ENCODE measurements around the gene RPS25. TPM values are rescaled to one million over a fixed set of nuclear protein-coding genes. Genes with fewer than 3 reads are reported as not detected.

The RPS25 gene
- polyA plus RNA-seq, 1 of the 3 experiments (the other 2 are of a cell fraction) = 2,688 TPM

DNA sequence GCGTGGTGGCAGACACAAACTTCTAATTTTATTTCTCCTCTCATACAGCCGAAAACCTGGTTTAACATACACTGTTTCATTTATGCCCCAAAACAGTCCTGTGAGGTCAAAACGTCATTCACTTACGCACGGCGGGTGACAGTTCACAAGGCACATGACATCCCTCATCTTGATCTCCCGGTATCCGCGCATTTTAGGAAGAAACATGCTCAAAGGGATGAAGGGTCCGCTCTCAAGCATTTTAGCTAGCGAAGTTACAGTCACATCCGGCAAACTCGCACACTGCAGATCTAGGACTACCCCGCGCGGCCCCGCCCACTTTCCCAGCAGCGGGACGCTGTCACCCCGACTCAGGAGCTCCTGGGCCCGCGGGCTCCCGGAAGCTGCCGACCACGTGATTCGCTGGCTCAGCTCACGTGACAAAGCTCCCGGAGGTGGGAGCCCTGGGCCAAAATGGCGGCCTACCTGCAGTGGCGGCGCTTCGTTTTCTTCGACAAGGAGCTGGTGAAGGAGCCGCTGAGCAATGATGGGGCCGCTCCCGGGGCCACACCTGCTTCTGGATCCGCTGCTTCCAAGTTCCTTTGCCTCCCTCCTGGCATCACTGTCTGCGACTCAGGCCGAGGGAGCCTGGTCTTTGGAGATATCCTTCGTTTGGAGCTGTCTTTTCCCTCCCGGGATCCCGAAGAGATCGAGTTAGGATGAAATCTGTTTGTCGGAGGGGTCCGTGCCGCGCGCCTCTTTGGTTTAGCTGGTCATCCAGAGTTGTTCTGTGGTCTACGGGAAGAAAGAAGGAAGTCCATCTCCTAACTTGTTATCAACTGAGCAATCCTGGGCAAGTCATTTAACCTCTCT is 49.5 kb upstream of the RPS25 start, which contains the start of gene VPS11:
VPS11 (plus strand) TSS at position 448 of the 852 bp plus-strand sequence; CDS start at position 454, 6 bp downstream.
- Histone ChIP-seq H3K36me3 (replicated peaks in 1 of 2; ENCODE audit: control insufficient read depth in 1 of 2, insufficient read depth in 2 of 2, low read length in 1 of 2) (peaks cover 18 to 20% of the 10 kb centered on the region in 2 experiments), H3K4me2 (peak within 1 kb of the TSS; percentile 89), H3K4me3 (ENCODE audit: low read depth in 2 of 2, low read length in 1 of 2) (peak within 1 kb of the TSS; percentile 83 to 95), H3K27ac (ENCODE audit: low read depth in 2 of 2, low read length in 1 of 2) (peak within 1 kb of the TSS; percentile 76 to 77), H4K20me1 (ENCODE audit: insufficient read depth) (no peaks in the 10 kb centered on the region), H2AFZ (ENCODE audit: low read depth) (peak within 1 kb of the TSS; percentile 93), H3K9me2 (no peaks in the 10 kb centered on the region), H3K79me2 (ENCODE audit: insufficient read depth) (peaks cover 39% of the 10 kb centered on the region), H3K4me1 (ENCODE audit: control insufficient read depth in 1 of 2, insufficient read depth in 2 of 2, low read depth in 1 of 2, low read length in 1 of 2) (peaks cover 5 to 6% of the 10 kb centered on the region in 2 experiments; a peak in 2 of 4 replicates), H3F3A (replicated peaks; ENCODE audit: insufficient read depth) (peaks cover 23% of the 10 kb centered on the region), H3K9me3 (no peaks in the 10 kb centered on the region), H3K9ac (peak within 1 kb of the TSS; percentile 96), H3K27me3 (ENCODE audit: insufficient read depth) (no peaks in the 10 kb centered on the region)
- DNase-seq = peak; percentile 97
- ChIA-PET POLR2A (interaction anchor here (1.1 to 1.8 kb wide), 8 partner anchors 11 to 48 kb away, joined by 3 to 21 read pairs (median 9); partner anchors contain the start of genes C2CD2L, HMBS, HYOU1 and TRAPPC4), CTCF (interaction anchor here (0.9 to 1.2 kb wide), 6 partner anchors 10 to 32 kb away, joined by 3 to 6 read pairs (median 4); partner anchors contain the start of gene HMBS)
- under 1% methylated on average over 34 of the region's 49 CpGs for WGBS (ENCODE audit: low lambda C conversion rate)
- TF ChIP-seq SIN3A (IDR thresholded peaks at IDR 0.05; ENCODE audit: borderline replicate concordance, low read depth, low read length) = peak; percentile 85; the same call in 1 of the 2 replicates
- no peak for TF ChIP-seq EZH2phosphoT487 (IDR thresholded peaks at IDR 0.05; ENCODE audit: borderline replicate concordance, low read depth)
- 0 out of 4 replicates have a peak, but pooled peaks of 1 of the 2 experiments have one; percentile 43 for TF ChIP-seq EP300 (IDR thresholded peaks at IDR 0.05; ENCODE audit: borderline replicate concordance in 1 of 2, low read depth in 1 of 2, low read length in 1 of 2)
- TF ChIP-seq ELF1 (IDR thresholded peaks at IDR 0.05) = peak; percentile 76
- no peak for TF ChIP-seq NFIC (IDR thresholded peaks at IDR 0.05; ENCODE audit: borderline replicate concordance)
- no peak for TF ChIP-seq TEAD4 (IDR thresholded peaks at IDR 0.05; ENCODE audit: borderline replicate concordance, insufficient read depth)
- TF ChIP-seq, protein P1, sequence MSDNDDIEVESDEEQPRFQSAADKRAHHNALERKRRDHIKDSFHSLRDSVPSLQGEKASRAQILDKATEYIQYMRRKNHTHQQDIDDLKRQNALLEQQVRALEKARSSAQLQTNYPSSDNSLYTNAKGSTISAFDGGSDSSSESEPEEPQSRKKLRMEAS (IDR thresholded peaks at IDR 0.05; ENCODE audit: low read depth) = peak; percentile 83; the same call in 1 of the 2 replicates
- no peak for TF ChIP-seq RAD21 (IDR thresholded peaks at IDR 0.05; ENCODE audit: low read length)
- TF ChIP-seq NRF1 (IDR thresholded peaks at IDR 0.05; ENCODE audit: low read depth, low read length) = peak; percentile 37
- TF ChIP-seq, protein P2, sequence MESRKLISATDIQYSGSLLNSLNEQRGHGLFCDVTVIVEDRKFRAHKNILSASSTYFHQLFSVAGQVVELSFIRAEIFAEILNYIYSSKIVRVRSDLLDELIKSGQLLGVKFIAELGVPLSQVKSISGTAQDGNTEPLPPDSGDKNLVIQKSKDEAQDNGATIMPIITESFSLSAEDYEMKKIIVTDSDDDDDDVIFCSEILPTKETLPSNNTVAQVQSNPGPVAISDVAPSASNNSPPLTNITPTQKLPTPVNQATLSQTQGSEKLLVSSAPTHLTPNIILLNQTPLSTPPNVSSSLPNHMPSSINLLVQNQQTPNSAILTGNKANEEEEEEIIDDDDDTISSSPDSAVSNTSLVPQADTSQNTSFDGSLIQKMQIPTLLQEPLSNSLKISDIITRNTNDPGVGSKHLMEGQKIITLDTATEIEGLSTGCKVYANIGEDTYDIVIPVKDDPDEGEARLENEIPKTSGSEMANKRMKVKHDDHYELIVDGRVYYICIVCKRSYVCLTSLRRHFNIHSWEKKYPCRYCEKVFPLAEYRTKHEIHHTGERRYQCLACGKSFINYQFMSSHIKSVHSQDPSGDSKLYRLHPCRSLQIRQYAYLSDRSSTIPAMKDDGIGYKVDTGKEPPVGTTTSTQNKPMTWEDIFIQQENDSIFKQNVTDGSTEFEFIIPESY (IDR thresholded peaks at IDR 0.05; ENCODE audit: borderline replicate concordance, low read depth) = no peak
- TF ChIP-seq TCF12 (IDR thresholded peaks at IDR 0.05) = no peak; the same call in 1 of the 2 replicates
- no peak for TF ChIP-seq FOXM1 (IDR thresholded peaks at IDR 0.05; ENCODE audit: low read depth)
- TF ChIP-seq, protein P3, sequence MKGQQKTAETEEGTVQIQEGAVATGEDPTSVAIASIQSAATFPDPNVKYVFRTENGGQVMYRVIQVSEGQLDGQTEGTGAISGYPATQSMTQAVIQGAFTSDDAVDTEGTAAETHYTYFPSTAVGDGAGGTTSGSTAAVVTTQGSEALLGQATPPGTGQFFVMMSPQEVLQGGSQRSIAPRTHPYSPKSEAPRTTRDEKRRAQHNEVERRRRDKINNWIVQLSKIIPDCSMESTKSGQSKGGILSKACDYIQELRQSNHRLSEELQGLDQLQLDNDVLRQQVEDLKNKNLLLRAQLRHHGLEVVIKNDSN (IDR thresholded peaks at IDR 0.05; ENCODE audit: borderline replicate concordance, low read depth) = peak; percentile 99
- no peak for TF ChIP-seq RFX5 (IDR thresholded peaks at IDR 0.05; ENCODE audit: low read length)
- TF ChIP-seq RXRA (IDR thresholded peaks at IDR 0.05; ENCODE audit: borderline replicate concordance, low read depth) = no peak
- no peak for TF ChIP-seq FOSL2 (IDR thresholded peaks at IDR 0.05; ENCODE audit: borderline replicate concordance, low read depth)
- peak; percentile 97 for TF ChIP-seq YY1 (IDR thresholded peaks at IDR 0.05; ENCODE audit: low read depth)
- TF ChIP-seq, protein P4, sequence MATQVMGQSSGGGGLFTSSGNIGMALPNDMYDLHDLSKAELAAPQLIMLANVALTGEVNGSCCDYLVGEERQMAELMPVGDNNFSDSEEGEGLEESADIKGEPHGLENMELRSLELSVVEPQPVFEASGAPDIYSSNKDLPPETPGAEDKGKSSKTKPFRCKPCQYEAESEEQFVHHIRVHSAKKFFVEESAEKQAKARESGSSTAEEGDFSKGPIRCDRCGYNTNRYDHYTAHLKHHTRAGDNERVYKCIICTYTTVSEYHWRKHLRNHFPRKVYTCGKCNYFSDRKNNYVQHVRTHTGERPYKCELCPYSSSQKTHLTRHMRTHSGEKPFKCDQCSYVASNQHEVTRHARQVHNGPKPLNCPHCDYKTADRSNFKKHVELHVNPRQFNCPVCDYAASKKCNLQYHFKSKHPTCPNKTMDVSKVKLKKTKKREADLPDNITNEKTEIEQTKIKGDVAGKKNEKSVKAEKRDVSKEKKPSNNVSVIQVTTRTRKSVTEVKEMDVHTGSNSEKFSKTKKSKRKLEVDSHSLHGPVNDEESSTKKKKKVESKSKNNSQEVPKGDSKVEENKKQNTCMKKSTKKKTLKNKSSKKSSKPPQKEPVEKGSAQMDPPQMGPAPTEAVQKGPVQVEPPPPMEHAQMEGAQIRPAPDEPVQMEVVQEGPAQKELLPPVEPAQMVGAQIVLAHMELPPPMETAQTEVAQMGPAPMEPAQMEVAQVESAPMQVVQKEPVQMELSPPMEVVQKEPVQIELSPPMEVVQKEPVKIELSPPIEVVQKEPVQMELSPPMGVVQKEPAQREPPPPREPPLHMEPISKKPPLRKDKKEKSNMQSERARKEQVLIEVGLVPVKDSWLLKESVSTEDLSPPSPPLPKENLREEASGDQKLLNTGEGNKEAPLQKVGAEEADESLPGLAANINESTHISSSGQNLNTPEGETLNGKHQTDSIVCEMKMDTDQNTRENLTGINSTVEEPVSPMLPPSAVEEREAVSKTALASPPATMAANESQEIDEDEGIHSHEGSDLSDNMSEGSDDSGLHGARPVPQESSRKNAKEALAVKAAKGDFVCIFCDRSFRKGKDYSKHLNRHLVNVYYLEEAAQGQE (IDR thresholded peaks at IDR 0.05; ENCODE audit: low read depth, low read length) = 0 out of 2 replicates have a peak, but pooled peaks have one; percentile 7
- TF ChIP-seq JUND (IDR thresholded peaks at IDR 0.05) = no peak
- TF ChIP-seq RCOR1 (IDR thresholded peaks at IDR 0.05; ENCODE audit: low read length) = no peak
- TF ChIP-seq SMC3 (IDR thresholded peaks at IDR 0.05; ENCODE audit: low read depth, low read length) = peak; percentile 23; the same call in 1 of the 2 replicates
- TF ChIP-seq, protein P5, sequence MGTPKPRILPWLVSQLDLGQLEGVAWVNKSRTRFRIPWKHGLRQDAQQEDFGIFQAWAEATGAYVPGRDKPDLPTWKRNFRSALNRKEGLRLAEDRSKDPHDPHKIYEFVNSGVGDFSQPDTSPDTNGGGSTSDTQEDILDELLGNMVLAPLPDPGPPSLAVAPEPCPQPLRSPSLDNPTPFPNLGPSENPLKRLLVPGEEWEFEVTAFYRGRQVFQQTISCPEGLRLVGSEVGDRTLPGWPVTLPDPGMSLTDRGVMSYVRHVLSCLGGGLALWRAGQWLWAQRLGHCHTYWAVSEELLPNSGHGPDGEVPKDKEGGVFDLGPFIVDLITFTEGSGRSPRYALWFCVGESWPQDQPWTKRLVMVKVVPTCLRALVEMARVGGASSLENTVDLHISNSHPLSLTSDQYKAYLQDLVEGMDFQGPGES (IDR thresholded peaks at IDR 0.05; ENCODE audit: low read depth, low read length) = no peak
- TF ChIP-seq TAF1 (IDR thresholded peaks at IDR 0.05; ENCODE audit: borderline replicate concordance, low read depth, low read length) = peak; percentile 85
- no peak for TF ChIP-seq FOXJ3 (CRISPR knock-in tag; IDR thresholded peaks at IDR 0.05)

Data from SK-N-SH (cell line).